ENCODE results near the gene INPP5A.

DNA sequence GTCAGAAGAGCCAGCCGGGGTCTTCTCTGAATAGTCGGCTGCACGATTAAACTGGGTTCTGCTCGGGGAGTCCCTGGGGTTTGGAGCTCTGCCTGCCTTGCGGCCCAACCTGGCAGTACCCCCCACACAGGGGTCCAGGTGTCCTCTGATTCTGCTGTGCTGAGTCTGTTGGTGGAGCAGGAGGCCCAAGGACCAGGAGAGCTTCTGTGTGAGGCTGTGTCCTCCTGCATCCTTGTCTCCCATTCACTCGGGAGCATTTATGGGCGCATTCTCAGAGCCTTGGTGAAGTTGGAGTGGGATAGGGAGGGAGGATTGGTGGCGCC lies 14.2 kb downstream of the INPP5A start:
- TF ChIP-seq, protein P1, sequence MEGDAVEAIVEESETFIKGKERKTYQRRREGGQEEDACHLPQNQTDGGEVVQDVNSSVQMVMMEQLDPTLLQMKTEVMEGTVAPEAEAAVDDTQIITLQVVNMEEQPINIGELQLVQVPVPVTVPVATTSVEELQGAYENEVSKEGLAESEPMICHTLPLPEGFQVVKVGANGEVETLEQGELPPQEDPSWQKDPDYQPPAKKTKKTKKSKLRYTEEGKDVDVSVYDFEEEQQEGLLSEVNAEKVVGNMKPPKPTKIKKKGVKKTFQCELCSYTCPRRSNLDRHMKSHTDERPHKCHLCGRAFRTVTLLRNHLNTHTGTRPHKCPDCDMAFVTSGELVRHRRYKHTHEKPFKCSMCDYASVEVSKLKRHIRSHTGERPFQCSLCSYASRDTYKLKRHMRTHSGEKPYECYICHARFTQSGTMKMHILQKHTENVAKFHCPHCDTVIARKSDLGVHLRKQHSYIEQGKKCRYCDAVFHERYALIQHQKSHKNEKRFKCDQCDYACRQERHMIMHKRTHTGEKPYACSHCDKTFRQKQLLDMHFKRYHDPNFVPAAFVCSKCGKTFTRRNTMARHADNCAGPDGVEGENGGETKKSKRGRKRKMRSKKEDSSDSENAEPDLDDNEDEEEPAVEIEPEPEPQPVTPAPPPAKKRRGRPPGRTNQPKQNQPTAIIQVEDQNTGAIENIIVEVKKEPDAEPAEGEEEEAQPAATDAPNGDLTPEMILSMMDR (IDR thresholded peaks at IDR 0.05), result no peak
- TF ChIP-seq POLR2A (IDR thresholded peaks at IDR 0.05), result no peak
- TF ChIP-seq POLR2AphosphoS5 (IDR thresholded peaks at IDR 0.05), result no peak

All from transverse colon (tissue), 4 donors.